OCI-LY7 (cell line): ENCODE results near the gene KCNJ16.

Experiments used
- CTCF ChIP-seq: fragments of 200-600 bp; sonication (generic); conservative IDR thresholded peaks from 2 replicates; pipeline ENCODE4 v1.5.1; 2014; ENCODE audit warnings: mild to moderate bottlenecking, antibody characterized with exemption, low read length, moderate library complexity, mixed read lengths
- EZH2phosphoT487 ChIP-seq: fragments of 200-600 bp; sonication (generic); IDR thresholded peaks from 2 replicates; pipeline ENCODE4 v1.6.1; 2018; ENCODE audit warnings: low read depth, borderline replicate concordance, mild to moderate bottlenecking, mixed run types, antibody characterized with exemption, low read length, moderate library complexity, mixed read lengths

GRCh38 chr17:70049801-70050591 lies 25.0 kb upstream of the KCNJ16 start:
- no peak for TF ChIP-seq EZH2phosphoT487
- TF ChIP-seq CTCF = no peak
